HepG2 (cell line): ENCODE results near the gene KLHDC2. TPM values are rescaled to one million over a fixed set of nuclear protein-coding genes. Genes with fewer than 3 reads are reported as not detected.
A peak's percentile ranks its signal among the peaks of the same experiment; 100 is the strongest.

ENCODE experiments used
- CHD2 ChIP-seq: IDR thresholded peaks from 2 replicates; pipeline ENCODE4 v1.6.1; 2011; ENCODE audit warnings: low read depth, low read length, improper control_type of control experiment
- DNMT1 ChIP-seq: sonication (generic); formaldehyde crosslinking; IDR thresholded peaks from 2 replicates; pipeline ENCODE4 v1.5.1; 2020; ENCODE audit warnings: mild to moderate bottlenecking, missing genetic modification reagents
- FOXP1 ChIP-seq, 2 experiments: fragments of 450-650 bp in 1 of 2; IDR thresholded peaks; 2 replicates each; pipeline ENCODE4 v1.6.1; 2017 to 2018; ENCODE audit warnings: antibody characterized with exemption in 1 of 2
- NR3C1 ChIP-seq: sonication (generic); formaldehyde crosslinking; IDR thresholded peaks from 2 replicates; pipeline ENCODE4 v1.4.0; 2020; ENCODE audit warnings: missing genetic modification reagents
- POLR2A ChIP-seq, 2 experiments: IDR thresholded peaks; 2 replicates each; pipeline ENCODE4 v1.6.1; 2011; ENCODE audit warnings: low read depth in 2 of 2, low read length in 2 of 2, mild to moderate bottlenecking in 1 of 2, moderate library complexity in 1 of 2; ENCODE audit not compliant: insufficient read depth in 1 of 2
- SP2 ChIP-seq: sonication (generic); formaldehyde crosslinking; IDR thresholded peaks from 2 replicates; pipeline ENCODE4 v1.5.1; 2020; ENCODE audit warnings: mild to moderate bottlenecking, missing genetic modification reagents
- STAT5B ChIP-seq: sonication (generic); formaldehyde crosslinking; IDR thresholded peaks from 2 replicates; pipeline ENCODE4 v1.4.0; 2020; ENCODE audit warnings: missing genetic modification reagents
- ZNF121 ChIP-seq: sonication (generic); formaldehyde crosslinking; IDR thresholded peaks from 2 replicates; pipeline ENCODE4 v1.5.0; 2020; ENCODE audit warnings: mild to moderate bottlenecking, missing genetic modification reagents
- ZNF337 ChIP-seq: sonication (generic); formaldehyde crosslinking; IDR thresholded peaks from 2 replicates; pipeline ENCODE4 v1.5.1; 2020; ENCODE audit warnings: missing genetic modification reagents, low read depth, mild to moderate bottlenecking, borderline replicate concordance
- ZNF382 ChIP-seq: sonication (generic); formaldehyde crosslinking; IDR thresholded peaks from 2 replicates; pipeline ENCODE4 v1.5.0; 2020; ENCODE audit warnings: missing genetic modification reagents, mild to moderate bottlenecking, borderline replicate concordance
- ZNF460 ChIP-seq: sonication (generic); formaldehyde crosslinking; IDR thresholded peaks from 2 replicates; pipeline ENCODE4 v1.5.1; 2020; ENCODE audit warnings: missing genetic modification reagents, mild to moderate bottlenecking, borderline replicate concordance
- ZNF747 ChIP-seq: sonication (generic); formaldehyde crosslinking; IDR thresholded peaks from 2 replicates; pipeline ENCODE4 v1.8.1; 2023; ENCODE audit warnings: missing genetic modification reagents, mild to moderate bottlenecking, borderline replicate concordance
- ZNF816 ChIP-seq: sonication (generic); formaldehyde crosslinking; IDR thresholded peaks from 2 replicates; pipeline ENCODE4 v1.8.0; 2022; ENCODE audit warnings: missing genetic modification reagents, mild to moderate bottlenecking, borderline replicate concordance
- ZNF839 ChIP-seq: sonication (generic); formaldehyde crosslinking; IDR thresholded peaks from 2 replicates; pipeline ENCODE4 v1.4.0; 2020; ENCODE audit warnings: missing genetic modification reagents, mild to moderate bottlenecking, borderline replicate concordance
- ZSCAN20 ChIP-seq: sonication (generic); formaldehyde crosslinking; IDR thresholded peaks from 2 replicates; pipeline ENCODE4 v1.4.0; 2020; ENCODE audit warnings: missing genetic modification reagents, mild to moderate bottlenecking, borderline replicate concordance
- ZSCAN22 ChIP-seq: sonication (generic); formaldehyde crosslinking; IDR thresholded peaks from 2 replicates; pipeline ENCODE4 v1.4.0; 2020; ENCODE audit warnings: mild to moderate bottlenecking, missing genetic modification reagents
- polyA plus RNA-seq, 8 experiments: library from polyadenylated mRNA; depleted of rRNA in 3 of 8; stranded (reverse) in 7 of 8; unstranded in 1 of 8; fragments of >200 nt; fragmentation: Illumina TruSeq in 4 of 8; extraction: Trizol in 4 of 8; gene quantifications; 2 replicates each; pipeline versions ENCODE4 v1.2.1 to v1.2.3, GENCODE V29; 2011 to 2016; ENCODE audit warnings: low read depth in 4 of 8, missing spikeins in 1 of 8, mixed read lengths in 1 of 8; ENCODE audit not compliant: insufficient read depth in 1 of 8
- total RNA-seq, 5 experiments: library from RNA; depleted of rRNA; stranded (reverse); fragments of >200 nt; fragmentation: Illumina TruSeq; extraction: Trizol; gene quantifications; 2 replicates each; pipeline ENCODE4 v1.2.3, GENCODE V29; 2016; ENCODE audit warnings: low read depth in 1 of 5
- TF ChIP-seq, protein P1 (sequence below): fragments of 450-650 bp; IDR thresholded peaks from 2 replicates; pipeline ENCODE4 v1.6.1; 2017
- TF ChIP-seq, protein P2 (sequence below): sonication (generic); formaldehyde crosslinking; IDR thresholded peaks from 2 replicates; pipeline ENCODE4 v1.8.0; 2022; ENCODE audit warnings: mild to moderate bottlenecking, missing genetic modification reagents; ENCODE audit not compliant: insufficient replicate concordance
- TF ChIP-seq, protein P3 (sequence below): IDR thresholded peaks from 2 replicates; pipeline ENCODE4 v1.6.1; 2016; ENCODE audit warnings: low read depth, missing genetic modification reagents, missing compliant biosample characterization
- TF ChIP-seq, protein P4 (sequence below): sonication (generic); formaldehyde crosslinking; IDR thresholded peaks from 2 replicates; pipeline ENCODE4 v1.4.0; 2020; ENCODE audit warnings: missing genetic modification reagents

The KLHDC2 gene
- total and polyA plus RNA-seq, 2 of the 13 experiments (the other 11 are each of a cell fraction or from before 2014, with no cell fraction given): 95.5 to 170 TPM

DNA sequence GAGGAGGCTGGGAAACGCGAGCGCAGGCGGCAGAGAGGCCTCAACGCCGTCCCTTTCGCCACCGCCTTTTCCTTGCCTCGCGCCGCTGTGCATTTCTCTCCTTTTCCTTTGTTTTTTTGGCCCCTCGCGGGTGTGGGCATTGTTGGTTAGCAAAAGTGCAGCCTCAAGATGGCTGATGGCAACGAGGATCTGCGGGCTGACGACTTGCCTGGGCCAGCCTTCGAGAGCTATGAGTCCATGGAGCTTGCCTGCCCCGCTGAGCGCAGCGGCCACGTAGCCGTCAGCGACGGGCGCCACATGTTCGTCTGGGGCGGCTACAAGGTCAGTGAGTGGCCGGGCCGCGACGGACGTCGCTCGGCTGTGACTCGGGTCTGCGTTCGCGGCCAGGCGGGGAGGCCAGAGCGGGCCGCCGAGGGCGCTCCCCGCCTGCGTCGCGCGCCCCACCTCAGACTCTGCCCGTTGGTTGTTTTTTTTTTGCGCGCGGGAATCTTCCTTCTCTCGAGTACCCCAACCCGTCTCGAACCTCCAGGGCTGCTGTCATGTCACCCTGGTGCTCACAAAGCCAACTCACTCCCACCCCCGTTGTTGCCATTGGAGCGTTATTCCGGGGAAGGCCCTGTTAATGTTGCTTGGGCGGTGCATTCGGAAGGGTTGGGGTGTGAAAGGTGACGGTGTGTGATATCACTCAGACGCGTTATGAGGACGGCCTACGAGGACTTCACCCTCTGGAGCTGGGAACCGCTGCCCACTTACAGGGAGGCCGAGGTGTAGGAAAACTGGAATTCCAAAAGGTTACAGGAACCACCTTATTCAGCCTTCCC, 558 bp downstream of the KLHDC2 start (continued):
- TF ChIP-seq SP2 (CRISPR knock-in tag) (no peak), STAT5B (no peak), FOXP1 (IDR thresholded peaks at IDR 0.05) (no peak), FOXP1 (CRISPR knock-in tag; IDR thresholded peaks at IDR 0.05) (no peak; the same call in 1 of the 2 replicates), ZSCAN20 (CRISPR knock-in tag) (no peak), ZNF839 (no peak), ZNF816 (CRISPR knock-in tag) (no peak; the same call in 1 of the 2 replicates), ZNF337 (CRISPR knock-in tag) (no peak), ZNF382 (CRISPR knock-in tag) (no peak), POLR2A (IDR thresholded peaks at IDR 0.05; ENCODE audit: insufficient read depth in 1 of 2, low read depth in 2 of 2, low read length in 2 of 2) (peak; percentile 62 to 72), ZSCAN22 (CRISPR knock-in tag) (no peak), DNMT1 (CRISPR knock-in tag) (no peak), NR3C1 (no peak), CHD2 (no peak), ZNF121 (CRISPR knock-in tag) (no peak), ZNF460 (CRISPR knock-in tag) (no peak), ZNF747 (no peak)
- TF ChIP-seq, protein P1, sequence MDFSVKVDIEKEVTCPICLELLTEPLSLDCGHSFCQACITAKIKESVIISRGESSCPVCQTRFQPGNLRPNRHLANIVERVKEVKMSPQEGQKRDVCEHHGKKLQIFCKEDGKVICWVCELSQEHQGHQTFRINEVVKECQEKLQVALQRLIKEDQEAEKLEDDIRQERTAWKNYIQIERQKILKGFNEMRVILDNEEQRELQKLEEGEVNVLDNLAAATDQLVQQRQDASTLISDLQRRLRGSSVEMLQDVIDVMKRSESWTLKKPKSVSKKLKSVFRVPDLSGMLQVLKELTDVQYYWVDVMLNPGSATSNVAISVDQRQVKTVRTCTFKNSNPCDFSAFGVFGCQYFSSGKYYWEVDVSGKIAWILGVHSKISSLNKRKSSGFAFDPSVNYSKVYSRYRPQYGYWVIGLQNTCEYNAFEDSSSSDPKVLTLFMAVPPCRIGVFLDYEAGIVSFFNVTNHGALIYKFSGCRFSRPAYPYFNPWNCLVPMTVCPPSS: no peak
- TF ChIP-seq, protein P2, sequence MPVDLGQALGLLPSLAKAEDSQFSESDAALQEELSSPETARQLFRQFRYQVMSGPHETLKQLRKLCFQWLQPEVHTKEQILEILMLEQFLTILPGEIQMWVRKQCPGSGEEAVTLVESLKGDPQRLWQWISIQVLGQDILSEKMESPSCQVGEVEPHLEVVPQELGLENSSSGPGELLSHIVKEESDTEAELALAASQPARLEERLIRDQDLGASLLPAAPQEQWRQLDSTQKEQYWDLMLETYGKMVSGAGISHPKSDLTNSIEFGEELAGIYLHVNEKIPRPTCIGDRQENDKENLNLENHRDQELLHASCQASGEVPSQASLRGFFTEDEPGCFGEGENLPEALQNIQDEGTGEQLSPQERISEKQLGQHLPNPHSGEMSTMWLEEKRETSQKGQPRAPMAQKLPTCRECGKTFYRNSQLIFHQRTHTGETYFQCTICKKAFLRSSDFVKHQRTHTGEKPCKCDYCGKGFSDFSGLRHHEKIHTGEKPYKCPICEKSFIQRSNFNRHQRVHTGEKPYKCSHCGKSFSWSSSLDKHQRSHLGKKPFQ: peak; percentile 54
- TF ChIP-seq, protein P3, sequence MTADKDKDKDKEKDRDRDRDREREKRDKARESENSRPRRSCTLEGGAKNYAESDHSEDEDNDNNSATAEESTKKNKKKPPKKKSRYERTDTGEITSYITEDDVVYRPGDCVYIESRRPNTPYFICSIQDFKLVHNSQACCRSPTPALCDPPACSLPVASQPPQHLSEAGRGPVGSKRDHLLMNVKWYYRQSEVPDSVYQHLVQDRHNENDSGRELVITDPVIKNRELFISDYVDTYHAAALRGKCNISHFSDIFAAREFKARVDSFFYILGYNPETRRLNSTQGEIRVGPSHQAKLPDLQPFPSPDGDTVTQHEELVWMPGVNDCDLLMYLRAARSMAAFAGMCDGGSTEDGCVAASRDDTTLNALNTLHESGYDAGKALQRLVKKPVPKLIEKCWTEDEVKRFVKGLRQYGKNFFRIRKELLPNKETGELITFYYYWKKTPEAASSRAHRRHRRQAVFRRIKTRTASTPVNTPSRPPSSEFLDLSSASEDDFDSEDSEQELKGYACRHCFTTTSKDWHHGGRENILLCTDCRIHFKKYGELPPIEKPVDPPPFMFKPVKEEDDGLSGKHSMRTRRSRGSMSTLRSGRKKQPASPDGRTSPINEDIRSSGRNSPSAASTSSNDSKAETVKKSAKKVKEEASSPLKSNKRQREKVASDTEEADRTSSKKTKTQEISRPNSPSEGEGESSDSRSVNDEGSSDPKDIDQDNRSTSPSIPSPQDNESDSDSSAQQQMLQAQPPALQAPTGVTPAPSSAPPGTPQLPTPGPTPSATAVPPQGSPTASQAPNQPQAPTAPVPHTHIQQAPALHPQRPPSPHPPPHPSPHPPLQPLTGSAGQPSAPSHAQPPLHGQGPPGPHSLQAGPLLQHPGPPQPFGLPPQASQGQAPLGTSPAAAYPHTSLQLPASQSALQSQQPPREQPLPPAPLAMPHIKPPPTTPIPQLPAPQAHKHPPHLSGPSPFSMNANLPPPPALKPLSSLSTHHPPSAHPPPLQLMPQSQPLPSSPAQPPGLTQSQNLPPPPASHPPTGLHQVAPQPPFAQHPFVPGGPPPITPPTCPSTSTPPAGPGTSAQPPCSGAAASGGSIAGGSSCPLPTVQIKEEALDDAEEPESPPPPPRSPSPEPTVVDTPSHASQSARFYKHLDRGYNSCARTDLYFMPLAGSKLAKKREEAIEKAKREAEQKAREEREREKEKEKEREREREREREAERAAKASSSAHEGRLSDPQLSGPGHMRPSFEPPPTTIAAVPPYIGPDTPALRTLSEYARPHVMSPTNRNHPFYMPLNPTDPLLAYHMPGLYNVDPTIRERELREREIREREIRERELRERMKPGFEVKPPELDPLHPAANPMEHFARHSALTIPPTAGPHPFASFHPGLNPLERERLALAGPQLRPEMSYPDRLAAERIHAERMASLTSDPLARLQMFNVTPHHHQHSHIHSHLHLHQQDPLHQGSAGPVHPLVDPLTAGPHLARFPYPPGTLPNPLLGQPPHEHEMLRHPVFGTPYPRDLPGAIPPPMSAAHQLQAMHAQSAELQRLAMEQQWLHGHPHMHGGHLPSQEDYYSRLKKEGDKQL (CRISPR knock-in tag): no peak
- TF ChIP-seq, protein P4, sequence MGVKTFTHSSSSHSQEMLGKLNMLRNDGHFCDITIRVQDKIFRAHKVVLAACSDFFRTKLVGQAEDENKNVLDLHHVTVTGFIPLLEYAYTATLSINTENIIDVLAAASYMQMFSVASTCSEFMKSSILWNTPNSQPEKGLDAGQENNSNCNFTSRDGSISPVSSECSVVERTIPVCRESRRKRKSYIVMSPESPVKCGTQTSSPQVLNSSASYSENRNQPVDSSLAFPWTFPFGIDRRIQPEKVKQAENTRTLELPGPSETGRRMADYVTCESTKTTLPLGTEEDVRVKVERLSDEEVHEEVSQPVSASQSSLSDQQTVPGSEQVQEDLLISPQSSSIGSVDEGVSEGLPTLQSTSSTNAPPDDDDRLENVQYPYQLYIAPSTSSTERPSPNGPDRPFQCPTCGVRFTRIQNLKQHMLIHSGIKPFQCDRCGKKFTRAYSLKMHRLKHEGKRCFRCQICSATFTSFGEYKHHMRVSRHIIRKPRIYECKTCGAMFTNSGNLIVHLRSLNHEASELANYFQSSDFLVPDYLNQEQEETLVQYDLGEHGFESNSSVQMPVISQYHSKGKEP (CRISPR knock-in tag): no peak
